Central memory CD4-positive, alpha-beta T cell (primary cell): ENCODE measurements around the gene WWOX.
"Not testable (repeated sequence)": the region's sequence is repeated elsewhere in the genome, so short reads cannot be mapped to it uniquely, and the experiment has no call there.

Source experiments
- DNase-seq: peaks from one replicate; pipeline ENCODE4 v3.0.0; 2022

Gene WWOX

DNA sequence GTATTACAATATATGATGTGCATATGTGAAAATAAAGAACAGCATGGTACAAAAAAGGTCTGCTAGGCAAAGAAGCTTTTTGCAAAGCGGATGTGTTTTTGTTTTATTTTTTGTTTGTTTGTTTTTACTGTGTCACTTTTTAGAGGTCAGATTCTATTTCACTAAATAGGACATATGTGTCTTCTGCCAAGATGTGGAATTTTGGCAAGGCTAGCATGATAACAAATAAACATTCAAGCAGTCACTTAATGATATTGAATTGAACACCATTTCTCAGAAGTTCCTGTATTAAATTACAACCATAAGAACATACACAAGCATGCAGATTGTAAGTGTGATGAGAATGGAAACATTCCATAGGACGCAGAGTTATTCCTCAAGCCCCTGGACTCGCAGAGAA lies 492.7 kb downstream of the WWOX start:
- DNase-seq, result no peak

DNA sequence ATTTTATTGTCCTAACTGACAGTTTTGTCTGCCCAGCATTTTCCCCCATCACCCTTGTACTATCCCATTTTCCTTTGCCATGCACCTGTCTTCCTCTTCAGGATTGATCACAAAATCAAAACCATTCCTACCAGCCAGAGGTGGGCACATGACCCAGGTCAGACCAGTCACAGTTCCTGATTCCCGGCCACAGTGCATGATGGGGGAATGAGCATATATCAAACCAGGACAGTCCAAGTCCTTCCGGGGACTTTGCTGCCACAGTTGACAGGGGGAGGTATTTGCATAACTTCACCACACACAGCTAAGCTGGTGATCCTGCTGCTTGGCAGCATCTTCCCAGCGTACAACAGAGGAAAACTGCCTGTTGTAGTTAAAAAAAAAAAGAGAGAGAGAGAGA lies 493.9 kb downstream of the WWOX start:
- DNase-seq, result no peak

DNA sequence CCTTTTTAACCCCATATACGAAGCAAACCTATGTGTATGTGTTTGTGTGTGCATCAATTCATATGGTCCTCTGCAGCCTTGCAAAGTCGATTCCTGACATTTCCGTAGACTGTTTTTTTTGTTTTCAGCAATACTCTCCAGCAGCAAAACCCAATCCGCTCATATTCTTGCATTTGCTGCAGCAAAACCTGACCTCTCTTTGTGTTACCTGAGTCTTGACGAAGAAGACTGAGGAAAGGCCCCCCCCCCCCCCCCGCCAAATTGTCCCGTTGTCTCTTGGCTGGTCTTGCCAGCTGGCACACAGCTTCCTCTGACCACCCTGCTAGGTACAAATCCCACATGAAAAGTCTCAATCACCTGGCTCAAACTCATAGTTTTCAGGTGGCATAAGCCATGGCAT lies 494.7 kb downstream of the WWOX start:
- DNase-seq, result no peak

DNA sequence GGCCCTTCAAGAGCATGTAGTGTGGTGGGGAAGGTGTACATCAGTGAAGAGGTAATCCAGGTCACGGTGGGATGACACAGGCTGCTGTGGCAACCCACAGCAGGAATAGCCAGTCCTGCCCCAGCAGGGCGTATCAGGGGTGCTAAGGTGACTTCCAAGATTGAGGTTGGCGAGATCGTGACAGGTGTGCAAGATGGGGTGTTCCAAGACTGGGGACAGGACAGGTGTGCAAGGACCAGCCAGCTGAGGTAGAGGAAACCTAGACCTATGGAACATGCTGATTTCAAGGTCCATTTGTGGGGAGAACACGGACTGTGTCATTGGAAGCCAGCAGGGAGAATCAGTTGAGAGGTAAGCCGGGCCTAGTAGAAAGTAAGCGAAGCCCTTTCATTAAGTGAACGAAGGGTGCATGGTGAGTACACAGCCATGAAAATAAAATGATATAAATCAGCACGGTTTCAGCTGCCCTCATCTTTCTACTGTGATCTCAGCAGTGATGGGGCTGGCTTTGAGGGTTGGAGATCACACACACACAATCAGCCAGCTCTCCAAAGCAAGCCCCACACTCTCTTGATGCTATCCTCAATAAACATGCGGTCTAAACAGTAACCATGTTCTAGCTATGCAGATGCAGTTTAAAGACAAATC lies 497.0 kb downstream of the WWOX start:
- DNase-seq, result no peak

DNA sequence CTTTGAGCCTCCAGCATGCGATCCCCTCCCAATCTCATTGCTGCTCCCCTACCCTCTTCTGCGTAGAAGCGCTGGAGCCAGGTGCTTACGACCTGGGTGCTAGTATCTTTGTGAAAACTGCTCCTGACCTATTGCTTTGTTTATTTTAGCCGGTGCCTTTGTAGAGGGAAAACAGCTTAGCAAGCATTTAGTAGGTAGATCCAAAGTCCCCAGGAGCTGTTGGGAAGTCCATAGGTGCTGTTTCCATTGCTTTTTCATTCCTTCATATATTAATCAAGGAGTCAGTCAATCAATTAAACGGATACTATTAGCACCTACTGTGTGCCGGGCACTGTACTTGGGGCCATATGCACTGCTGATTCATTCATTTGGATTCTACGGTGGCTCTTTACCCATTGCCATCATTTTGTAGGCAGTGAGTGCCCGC lies 497.6 kb downstream of the WWOX start:
- no peak for DNase-seq

DNA sequence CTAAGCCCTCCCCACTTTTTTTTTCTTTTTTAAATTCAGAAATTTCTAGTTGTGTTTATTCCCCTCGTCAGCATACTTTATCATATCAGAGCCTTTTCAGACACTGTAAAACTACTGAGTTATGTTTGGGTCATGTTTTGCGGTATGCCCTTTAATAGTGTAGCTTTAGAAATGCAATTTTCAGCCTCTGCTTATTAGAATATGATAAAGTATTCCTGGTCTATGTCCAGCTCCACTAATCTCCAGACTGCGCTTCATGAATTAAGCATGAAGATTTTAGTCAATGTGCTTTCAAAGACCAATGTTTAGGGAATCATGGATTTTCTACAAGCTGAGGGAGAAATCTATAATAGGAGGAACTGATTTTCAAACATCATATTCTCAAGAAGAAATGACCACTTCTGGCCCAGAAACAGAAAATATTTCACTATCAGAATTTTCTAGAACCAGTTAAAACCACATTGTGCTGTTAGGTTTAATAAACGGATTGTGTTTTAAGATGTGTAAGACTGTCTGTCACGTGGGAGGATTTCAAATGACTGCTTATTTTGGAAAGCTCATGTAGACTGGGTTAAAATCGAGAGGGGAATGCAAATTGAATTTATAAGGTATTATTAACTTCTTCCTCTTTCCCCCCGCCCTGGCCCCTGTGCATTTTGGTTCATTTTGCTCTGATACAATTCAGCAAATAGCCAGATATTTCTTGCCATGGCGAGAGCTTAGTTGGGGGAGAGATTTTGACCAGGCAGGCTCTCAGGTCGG lies 498.5 kb downstream of the WWOX start:
- DNase-seq, result no peak

DNA sequence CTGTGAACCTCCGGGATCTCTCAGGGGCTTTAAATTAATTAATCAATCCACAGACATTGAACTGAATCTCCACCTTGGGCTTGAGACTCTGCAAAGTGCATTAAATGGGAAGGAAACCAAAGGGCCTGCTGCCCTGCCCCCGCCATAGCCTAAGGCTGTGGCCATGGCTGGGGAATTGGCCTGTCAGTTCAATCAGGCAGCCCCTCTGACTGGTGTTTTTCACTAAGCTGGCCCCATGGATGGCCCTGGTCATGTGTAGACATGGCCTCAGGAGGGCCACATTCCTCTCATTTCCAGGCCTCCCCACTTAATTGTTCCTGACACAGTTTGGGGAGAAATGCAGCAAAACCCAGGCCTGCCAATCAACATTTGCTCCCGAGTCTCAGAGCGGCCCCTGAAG lies 499.8 kb downstream of the WWOX start:
- DNase-seq, result no peak

DNA sequence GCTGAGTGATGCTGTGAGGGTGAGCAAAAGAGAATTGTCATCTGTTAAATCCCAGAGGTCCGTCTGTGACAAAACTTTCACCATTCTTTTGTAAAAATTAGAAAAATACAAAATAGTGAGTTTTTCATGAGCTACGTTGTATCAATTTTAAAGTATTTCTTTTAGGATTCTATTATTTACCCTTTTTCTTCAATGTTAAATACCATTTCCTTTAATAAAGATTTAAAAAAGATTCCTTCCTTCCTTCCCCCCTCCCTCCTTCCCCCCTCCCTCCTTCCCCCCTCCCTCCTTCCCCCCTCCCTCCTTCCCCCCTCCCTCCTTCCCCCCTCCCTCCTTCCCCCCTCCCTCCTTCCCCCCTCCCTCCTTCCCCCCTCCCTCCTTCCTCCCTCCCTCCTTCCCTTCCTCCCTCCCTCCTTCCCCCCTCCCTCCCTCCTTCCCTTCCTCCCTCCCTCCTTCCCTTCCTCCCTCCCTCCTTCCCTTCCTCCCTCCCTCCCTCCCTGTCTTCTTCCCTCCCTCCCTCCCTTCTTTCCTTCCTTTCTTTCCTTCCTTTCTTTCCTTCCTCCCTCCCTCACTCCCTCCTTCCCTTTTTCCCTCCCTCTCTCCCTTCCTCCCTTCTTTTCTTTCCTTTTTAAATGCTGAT lies 505.1 kb downstream of the WWOX start:
- not testable (repeated sequence) for DNase-seq

DNA sequence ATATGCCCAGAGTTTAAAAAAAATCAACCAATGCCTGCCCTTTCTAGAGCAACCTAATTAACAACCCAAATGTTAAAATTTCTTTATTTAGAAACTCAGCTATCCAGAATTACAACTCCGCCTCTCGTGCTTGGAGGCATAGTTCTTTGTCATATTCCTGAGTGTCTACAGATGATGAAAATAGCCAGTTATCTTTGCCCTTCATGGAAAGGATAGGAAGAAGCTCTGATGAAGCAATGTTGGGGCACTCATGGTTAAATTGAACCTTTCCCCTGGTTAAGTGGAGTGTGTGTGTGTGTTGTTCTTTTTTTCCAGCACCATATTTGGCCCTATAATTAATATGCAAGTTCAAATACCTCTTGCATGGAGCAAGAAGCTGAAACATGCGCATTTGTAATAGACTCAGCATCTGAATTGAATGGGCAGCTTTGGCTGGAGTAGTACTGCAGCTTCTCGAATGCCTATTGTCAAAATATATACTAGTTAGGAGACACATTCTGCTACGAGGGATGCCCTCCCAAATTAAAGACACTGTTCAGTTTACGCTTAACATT lies 506.2 kb downstream of the WWOX start:
- DNase-seq, result no peak

DNA sequence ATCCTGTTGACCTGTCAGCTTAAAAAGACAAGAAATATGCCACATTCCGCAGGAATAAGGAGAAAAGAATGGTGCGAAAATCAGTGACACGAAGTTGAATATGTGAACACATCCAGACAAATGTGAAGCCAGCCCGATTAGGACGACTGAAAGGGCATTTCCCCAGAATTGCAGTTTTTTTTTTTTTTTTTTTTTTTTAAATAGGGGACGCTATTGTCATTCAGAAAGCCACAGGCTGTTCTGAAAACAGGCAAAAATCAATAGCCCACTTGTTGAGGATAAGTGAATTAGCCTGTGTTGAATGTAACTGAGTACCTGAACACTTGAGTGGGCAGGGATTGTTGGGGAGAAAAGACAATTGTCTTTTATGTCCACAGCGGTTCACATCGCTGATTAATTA lies 507.1 kb downstream of the WWOX start:
- DNase-seq, result no peak

DNA sequence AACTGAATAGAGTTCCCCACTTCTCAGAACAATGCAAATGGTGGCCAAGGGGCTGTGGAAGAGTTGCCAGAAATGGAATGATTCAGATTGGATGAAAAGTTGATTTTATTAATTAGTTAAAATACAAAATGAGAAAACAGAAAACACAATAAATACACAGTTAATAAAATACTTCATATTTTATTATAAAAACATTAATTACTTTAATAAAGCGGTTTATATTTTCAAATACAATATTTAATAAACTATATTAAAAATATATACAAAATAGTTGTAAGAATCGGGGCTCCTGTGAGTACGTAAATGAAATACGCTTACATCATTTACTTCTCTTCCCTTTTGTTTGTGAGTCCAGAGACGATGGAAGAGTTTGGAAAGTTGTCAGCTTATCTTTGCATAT lies 507.6 kb downstream of the WWOX start:
- DNase-seq, result no peak

DNA sequence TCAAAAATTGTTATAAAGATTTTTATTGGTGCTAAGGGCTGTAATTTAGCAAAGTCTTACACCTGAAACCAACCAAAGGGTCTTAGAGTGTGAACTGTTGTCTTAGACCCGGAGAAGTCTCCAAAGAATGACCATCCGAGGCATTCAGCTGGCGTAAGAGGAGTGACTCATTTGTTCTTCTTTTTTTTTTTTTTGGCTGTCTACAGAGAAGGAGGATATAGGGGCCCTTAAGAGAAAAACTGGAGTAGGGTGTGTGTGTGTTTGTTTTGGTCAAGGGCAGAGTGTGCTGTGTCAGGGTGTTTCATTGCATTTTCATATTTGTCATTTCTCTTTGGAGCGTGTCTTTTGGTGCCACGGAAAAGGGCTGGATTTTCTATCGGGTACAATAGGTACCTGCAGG lies 508.0 kb downstream of the WWOX start:
- DNase-seq, result no peak

DNA sequence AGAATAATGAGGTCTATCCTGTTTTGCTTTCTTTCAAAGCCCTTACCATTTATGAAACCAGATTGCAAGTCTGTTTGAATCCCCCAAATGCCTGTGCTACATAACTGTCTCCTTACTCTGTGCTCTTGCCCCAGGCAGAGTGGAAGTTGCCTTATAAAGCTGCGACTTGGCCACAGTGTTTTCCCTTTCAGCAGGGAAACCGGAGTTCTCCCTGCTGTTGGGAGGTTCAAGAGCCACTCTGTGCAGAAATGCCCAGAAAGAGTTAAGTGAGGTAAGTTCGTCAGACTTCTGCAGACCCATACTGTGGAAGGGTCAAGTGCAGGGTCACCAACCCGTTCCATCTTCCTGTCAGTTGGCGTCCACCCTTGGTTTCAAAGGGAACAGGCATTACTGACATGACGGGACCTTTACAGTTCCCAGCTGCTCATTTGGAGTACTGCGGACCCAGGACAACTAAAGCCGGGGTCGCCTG lies 508.9 kb downstream of the WWOX start:
- DNase-seq, result no peak

DNA sequence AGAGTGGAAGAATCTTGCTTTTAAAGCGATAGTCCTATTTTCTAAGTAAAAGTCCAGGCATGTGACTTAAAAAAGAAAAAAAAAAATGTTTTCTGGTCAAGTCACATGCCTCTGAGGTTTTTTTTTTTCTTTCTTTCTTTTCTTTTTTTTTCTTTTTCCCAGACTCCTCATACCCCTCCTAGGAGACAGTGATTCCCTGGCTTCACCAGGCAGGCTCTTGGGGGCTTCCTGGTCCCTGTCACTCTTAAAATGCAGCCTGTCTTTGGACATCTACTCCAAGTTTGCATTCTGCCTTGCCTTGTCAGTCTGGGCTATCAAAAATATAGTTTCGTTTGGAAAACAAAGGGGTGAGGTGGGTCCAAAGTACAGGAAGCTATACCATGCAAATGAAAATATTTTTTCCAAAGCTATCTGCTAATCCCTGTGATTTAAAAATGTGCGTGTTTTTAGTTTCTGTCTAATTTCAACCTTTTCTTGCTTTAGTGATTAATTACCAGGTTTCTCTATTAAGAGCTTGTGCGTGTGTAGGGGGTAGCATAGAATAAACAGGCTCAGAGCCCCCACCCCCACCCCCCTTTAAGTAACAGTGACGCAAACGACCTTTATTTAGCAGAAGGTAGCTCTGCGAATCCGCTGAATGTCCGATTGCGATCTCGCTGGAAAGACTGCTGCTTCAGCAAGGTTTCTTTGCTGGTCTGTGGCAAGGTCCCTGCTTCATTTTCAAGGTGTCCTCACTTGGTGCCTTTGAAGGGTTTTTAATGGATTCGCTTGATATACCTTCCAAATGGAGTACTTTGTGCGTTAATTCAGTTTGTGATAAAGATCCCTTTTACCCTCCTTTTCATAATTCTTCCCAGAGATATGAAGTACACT lies 510.2 kb downstream of the WWOX start:
- no peak for DNase-seq

DNA sequence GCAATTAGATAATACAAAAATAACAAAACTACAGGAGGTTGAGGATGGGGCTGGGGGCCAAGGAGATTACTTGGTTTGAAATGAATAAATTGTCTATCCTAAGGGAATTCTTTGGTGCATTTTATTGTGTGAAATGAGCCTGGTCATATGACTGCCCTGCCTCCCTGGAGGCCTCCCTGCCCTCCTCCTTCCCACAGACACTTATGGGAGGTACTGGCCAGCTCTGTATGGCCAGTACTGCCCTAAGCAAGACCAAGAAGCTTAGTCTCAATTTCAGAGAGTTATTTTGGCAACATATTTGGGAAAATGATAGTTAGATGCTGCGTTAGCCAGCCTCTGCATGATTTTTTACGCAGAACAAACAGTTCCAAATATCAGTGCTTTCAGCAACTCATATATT lies 511.9 kb downstream of the WWOX start:
- no peak for DNase-seq

DNA sequence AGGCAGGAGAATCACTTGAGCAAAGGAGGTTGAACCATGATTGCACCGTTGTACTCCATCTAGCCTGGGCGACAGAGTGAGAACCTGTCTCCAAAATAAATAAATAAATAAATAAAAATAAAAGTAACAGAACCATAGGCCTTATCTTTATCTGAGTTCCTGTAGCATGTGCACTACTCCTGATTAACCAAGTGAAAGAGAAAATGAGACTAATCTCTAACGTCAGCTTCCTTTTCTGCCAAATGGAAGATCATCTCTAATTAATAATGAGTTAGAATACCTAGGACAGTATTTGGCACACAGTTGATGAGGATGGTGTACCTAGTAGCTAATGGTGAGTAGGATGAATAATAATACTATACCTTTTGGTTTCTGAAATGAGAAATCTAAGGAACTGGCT lies 520.4 kb downstream of the WWOX start:
- no peak for DNase-seq

DNA sequence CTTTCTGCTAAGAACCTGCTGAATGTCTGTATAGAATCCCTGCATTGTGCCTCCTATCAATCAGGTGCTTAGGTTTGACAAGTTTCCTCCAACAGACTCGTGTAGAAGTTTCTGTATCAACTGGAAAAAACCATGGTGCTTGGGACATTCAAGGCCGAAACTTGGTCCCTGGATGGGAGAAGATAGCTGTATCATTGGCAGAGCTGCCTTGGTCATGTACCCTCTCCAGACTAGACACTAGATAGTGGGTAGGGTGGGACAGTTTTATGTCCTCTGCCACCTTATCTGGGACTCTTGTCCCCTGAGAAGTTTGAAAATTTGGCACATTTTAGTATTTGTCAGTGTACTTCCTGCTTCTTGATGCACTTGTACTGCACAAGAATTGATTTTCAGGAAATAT lies 520.8 kb downstream of the WWOX start:
- no peak for DNase-seq

DNA sequence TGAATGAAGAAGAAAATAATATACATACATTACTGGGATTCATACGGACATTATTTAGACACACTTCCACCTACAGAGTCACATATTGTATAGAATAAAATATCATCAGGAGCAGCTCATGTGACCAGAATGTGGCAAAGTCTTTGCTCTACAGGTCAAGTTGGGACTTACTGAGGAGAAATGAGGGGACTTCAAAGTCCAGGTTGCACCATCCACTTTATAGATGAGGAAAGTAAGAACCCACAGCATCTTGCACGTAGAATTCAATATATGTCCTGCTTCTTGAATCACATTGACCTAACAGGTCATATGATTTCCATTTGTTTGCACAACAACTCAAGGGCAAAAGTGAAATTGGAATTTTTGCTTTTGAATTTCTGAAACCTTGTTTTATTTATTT lies 524.3 kb downstream of the WWOX start:
- DNase-seq, result no peak

DNA sequence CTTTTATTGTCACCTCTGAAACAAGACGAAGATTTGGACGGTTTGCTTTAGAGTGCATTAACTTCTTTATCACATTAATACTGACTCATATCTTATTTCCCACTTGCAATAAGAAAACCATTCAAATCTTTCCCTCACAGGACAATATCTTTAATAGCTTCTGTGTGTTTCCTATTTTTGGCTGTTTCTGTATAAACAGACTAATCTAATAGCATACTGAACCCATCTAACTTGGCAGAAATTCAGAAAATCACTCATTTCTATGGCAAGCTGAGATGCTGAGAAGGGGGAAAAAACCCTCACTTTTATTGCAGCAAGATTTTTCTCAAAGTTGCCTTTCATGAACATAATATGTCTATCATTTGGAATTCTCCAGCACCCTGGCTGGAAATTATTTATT lies 524.9 kb downstream of the WWOX start:
- DNase-seq, result no peak

DNA sequence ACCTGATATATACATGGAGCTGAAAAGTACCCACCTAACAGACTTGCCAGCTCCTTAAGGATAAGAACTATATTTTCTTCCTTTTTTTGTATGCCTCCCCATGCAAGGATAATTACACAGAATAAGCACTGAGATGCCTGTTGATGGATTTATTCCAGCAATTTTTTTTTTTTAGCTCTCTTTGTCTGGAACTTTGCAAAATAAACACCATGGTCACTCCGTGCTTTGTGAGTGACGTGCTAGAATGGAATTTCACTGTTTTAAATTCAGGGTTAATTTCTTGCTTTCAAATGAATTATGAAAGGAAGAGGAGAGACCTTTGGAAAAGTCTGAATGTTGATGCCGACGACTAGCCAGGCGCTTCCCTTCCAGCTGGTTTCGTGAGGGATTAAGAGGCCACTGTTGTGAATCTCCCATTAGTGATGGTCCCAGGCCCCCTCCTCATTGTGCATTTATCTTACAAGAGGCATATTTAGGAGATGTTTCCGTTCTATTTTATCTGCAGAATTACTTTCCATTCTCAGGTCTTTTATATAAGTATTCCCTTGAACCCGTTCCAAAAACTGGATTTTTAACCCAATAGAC lies 529.1 kb downstream of the WWOX start:
- DNase-seq, result no peak

DNA sequence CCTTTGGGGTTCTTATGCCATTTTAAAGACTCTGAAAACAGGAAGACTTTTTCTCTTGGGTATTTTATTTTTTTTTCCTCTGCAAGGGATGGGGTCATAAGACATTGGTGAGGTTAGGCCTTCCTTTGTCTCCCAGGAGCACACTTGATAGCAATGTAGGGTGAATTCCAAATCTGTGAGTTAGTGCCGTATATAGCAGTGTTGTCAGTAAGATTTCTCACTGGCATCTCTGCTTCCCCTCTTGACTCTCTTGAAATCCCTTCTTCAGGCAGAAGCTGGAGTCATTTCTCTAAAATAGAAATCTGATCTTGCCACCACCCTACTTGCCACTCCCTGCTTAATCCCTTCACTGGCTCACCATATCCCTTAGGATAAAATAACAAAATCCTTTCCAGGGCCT lies 529.7 kb downstream of the WWOX start:
- no peak for DNase-seq

DNA sequence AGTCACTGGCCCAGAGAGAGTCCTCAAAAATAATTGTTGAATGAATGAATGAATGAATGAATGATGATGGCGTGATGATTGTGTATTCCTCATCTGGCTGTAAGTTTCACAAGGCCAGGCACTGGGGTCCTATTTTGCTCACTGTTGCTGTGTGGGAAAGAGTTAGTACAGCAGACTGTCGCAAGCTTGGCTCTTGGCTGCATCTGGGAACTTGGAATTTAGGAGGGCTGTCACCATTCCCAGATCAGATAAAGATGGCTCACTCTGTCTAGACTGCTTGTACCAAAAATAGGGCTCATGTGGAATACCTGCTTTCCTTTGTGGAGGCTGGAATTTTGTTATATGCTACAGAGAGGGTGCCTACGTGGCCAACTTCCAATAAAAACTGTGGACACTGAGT lies 530.6 kb downstream of the WWOX start:
- DNase-seq, result no peak
